Measurements from ENCODE around the gene PLG.

DNA sequence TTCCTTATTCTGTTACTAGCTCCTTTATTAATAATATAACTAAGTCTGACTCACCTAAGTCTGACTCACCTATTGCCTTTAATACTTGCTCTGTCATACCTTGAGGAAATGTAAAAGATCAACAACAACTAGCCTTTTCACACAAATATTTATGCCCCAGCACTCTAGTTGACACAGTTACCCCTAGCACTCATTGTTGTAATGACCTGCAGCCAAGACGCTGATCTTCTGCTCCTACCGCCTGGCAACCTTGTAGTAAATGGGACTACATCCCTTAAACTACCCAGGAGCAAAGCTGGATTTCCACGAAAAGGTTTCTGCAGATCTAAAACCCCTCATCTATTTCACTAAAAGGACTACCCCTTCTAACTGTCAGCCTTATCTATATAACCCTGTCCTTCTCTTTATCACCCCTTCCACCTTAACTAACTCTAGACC lies 90.0 kb downstream of the PLG start:
- TF ChIP-seq EZH2phosphoT487 (IDR thresholded peaks at IDR 0.05; ENCODE audit: low read length) (no peak), EZH2 (optimal IDR thresholded peaks at IDR 0.05; ENCODE audit: low read depth, low read length) (no peak)
